Right lung (tissue), 5 donors: ENCODE measurements around the gene IER5. TPM values are rescaled to one million over a fixed set of nuclear protein-coding genes. Genes with fewer than 3 reads are reported as not detected.

ENCODE experiments used
- DNase-seq, 2 donors: peaks; one replicate each; pipeline ENCODE4 v3.0.0-alpha.2; 2013
- polyA plus RNA-seq, 5 donors: library from polyadenylated mRNA; unstranded; fragments of 120-200 nt; gene quantifications; one replicate each; pipeline versions ENCODE4 v1.2.1 to v1.2.3, GENCODE V29; 2013; ENCODE audit warnings: inconsistent platforms in 1 of 5, low replicate concordance in 1 of 5; ENCODE audit not compliant: insufficient read length in 5 of 5, insufficient read depth in 1 of 5

The IER5 gene
- polyA plus RNA-seq, 5 donors: 5.8 to 13.2 (median 9.2) TPM

DNA sequence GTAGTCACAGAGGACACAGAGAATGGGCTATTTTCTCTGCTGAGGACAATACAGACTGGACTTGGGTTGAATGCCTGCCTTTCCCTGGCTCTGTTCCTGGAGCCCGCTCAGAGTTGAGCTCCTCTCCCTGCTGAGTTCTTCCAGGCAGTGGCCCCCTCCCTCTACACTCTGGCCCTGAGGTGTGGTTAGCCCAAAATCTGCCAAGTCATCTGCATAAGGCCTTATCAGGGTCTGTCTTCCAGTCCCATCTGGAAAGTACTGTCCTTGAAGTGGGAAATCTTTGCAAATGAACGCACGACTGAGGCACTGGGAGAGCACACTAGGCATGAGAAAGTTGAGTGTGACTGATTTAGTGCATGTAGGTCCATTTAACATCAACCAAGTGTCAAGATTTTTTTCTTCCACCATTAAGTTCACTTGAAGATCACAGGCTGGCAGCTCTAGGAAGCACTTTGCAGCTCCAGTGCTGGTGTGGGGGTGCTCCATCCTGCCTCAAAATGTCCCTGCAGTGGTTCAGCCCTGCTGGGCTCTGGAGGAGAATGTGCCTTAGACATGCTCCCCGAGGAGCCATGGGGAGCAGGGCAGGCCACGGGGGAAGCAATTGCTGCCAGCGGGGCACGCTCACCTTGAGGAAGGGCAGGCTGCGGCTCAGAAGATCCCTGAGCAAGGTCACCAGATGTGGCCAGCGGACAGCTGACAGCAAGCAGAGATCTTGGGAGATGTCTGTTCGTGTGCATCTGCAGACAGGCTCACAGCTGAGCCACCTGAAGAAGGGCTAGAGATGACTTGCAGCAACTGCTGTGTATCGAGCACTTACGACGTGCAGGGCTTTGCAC, 41.5 kb downstream of the IER5 start:
- no peak for DNase-seq

- DNase-seq: no peak
These were observed 42.9 kb downstream of the IER5 start for GRCh38 chr1:181131255-181131941.

DNA sequence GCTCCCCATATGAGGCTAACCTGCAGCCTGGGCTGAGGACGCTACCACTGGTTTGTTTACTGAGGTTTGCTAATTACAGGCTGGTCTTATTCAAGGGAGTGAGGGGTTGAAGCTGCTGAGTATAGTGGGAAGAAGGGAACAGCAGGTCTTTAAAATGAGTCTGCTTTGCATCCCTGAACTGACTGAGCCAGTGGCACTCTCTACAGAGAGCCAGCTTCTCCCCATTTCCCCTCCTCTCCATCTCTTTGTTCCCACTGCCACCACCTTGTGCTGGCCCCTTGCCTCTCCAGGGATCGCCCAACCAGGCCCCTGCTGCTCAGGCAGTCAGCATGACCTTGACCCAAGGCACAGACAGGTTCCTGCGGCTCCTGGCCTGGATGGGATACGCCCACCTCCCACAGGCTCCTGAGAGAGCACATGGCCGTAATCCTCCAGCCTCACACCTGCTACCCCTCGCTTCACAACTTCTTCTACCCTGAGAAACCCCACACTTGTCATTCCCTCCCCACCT, 45.0 kb downstream of the IER5 start:
- no peak for DNase-seq

DNA sequence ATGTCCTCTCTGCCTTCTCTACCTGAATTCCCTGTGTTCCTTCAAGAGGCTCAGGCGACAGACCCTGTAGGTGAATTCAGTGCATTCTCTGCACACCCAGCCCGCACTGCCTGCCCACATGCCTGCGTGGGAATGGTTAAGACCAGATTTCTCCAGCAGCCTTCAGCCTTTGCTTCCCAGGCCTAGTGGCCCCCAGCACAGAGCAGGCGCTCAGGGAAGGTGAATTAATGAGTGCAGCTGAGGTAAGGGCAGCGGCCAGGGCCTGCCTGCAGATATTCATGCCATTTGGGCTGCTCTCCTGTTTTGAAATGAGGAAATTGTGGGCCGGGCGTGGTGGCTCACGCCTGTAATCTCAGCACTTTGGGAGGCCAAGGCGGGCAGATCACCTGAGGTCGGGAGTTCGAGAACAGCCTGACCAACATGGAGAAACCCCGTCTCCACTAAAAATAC, 45.5 kb downstream of the IER5 start:
- DNase-seq: no peak

GRCh38 chr1:181134543-181135436, 46.3 kb downstream of the IER5 start:
- DNase-seq: no peak

DNA sequence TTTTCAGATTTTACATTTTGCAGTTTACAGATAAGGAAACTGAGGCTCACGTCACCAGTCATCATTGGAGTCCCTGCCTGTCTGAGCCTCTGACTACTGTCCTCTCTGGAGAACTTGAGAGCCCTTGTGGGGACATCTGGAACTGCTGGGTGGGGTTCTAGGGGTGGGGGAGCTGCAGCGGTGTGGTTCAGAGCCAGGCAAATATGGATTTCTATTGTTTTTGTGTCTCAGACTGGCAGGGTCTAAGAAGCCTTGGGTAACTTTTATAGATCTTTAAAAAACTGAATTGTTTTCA, 46.9 kb downstream of the IER5 start:
- DNase-seq: no peak

GRCh38 chr1:181135815-181136737, 47.6 kb downstream of the IER5 start:
- DNase-seq: no peak

GRCh38 chr1:181136738-181137122, 48.2 kb downstream of the IER5 start:
- no peak for DNase-seq

- DNase-seq: no peak
These were observed 48.8 kb downstream of the IER5 start for GRCh38 chr1:181137217-181137743.

DNA sequence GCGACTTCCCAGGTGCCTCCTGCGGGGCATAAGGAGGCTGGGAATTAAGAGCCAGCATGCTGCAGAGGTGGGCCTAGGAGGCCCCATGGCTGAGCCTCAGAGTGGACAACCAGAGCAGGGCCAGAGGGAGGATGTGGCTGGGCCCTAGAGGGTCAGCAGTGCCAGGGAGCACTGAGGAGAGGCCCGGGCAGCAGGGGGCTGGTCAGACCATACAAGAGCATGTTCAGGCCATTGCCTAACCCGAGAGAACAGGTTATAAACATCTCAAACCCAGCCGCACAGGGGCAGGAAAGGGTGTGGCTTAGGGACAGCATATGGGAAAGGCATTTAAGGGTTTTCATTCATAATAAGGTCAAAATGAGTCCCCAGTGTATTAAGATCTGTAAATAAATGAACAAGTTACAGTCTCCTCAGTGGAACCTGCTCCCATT, 51.1 kb downstream of the IER5 start:
- no peak for DNase-seq

- DNase-seq: no peak
These were observed 51.9 kb downstream of the IER5 start for GRCh38 chr1:181140398-181140797.

GRCh38 chr1:181140891-181141290, 52.4 kb downstream of the IER5 start:
- no peak for DNase-seq

- no peak for DNase-seq
These were observed 53.0 kb downstream of the IER5 start for GRCh38 chr1:181141431-181141910.

Other genes with a start within 250 kb of the IER5 start
- gene KIAA1614, start 175.8 kb upstream of the IER5 start, polyA plus RNA-seq: 10 to 100 TPM in 2 of 5 donors, 1 to 10 TPM in 3; 6.2 to 12.4 (median 9.5) TPM
- 10 to 100 TPM; 27.3 to 34.5 (median 32.1) TPM for gene STX6, start 65.8 kb upstream of the IER5 start, polyA plus RNA-seq
- 1 to 10 TPM; 5.8 to 8.3 (median 6.9) TPM for gene MR1, start 54.7 kb upstream of the IER5 start, polyA plus RNA-seq